Testis (tissue), 3 donors: Measurements from ENCODE around the gene STK33. TPM values are rescaled to one million over a fixed set of nuclear protein-coding genes. Genes with fewer than 3 reads are reported as not detected.
A peak's percentile ranks its signal among the peaks of the same experiment; 100 is the strongest.

Experiments used
- DNase-seq: peaks from one replicate; pipeline ENCODE4 v3.0.0-alpha.2; 2019
- H3K27ac ChIP-seq, 2 donors: fragments of 200-600 bp; sonication (generic); one replicate each; pipeline ENCODE4 v1.5.1; 2019
- H3K27me3 ChIP-seq: fragments of 200-600 bp; sonication (generic); one replicate; pipeline ENCODE4 v1.5.1; 2019
- H3K36me3 ChIP-seq: fragments of 200-600 bp; sonication (generic); one replicate; pipeline ENCODE4 v1.5.1; 2017; ENCODE audit warnings: low read depth; ENCODE audit errors: missing control alignments
- H3K4me1 ChIP-seq: fragments of 200-600 bp; sonication (generic); one replicate; pipeline ENCODE4 v1.5.1; 2019
- H3K4me3 ChIP-seq, 2 donors: fragments of 200-600 bp; sonication (generic); one replicate each; pipeline ENCODE4 v1.5.1; 2017 to 2019
- H3K9me3 ChIP-seq: fragments of 200-600 bp; sonication (generic); one replicate; pipeline ENCODE4 v1.5.1; 2017
- POLR2A ChIP-seq: fragments of 450-650 bp; IDR thresholded peaks from one replicate; pipeline ENCODE4 v1.6.1; 2017; ENCODE audit warnings: antibody characterized with exemption, mild to moderate bottlenecking, moderate library complexity
- WGBS, 2 donors: methylation state at CpG; one replicate each; pipeline ENCODE4 v1.1.5; 2018; 5-methylcytosine and 5-hydroxymethylcytosine counted together
- intact Hi-C: fragments of 100-400 bp; cut with DNase I; formaldehyde crosslinking; loops from one replicate; pipeline ENCODE4 v1.15.1; 2023; ENCODE audit warnings: low total_unique reads
- polyA plus RNA-seq: library from polyadenylated mRNA; stranded (reverse); fragments of 350-450 nt; fragmentation: Illumina TruSeq; extraction: RNeasy Lipid Tissue Mini Kit (QIAGEN cat#74804); gene quantifications from one replicate; pipeline ENCODE4 v1.2.3, GENCODE V29; 2014; ENCODE audit warnings: low read depth, low replicate concordance; ENCODE audit not compliant: insufficient read depth
- total RNA-seq, 2 donors: library from RNA; depleted of rRNA; stranded (reverse); fragments of >200 nt; gene quantifications; one replicate each; pipeline ENCODE4 v1.2.3, GENCODE V29; 2016
- TF ChIP-seq, protein P1 (sequence below), 3 experiments: fragments of 450-650 bp in 2 of 3; fragments of 200-600 bp in 1 of 3; sonication (generic) in 1 of 3; IDR thresholded peaks; one replicate each; pipeline ENCODE4 v1.5.1; 2016 to 2019; ENCODE audit warnings: antibody characterized with exemption in 3 of 3, mild to moderate bottlenecking in 2 of 3, moderate library complexity in 1 of 3

Gene STK33
- total and polyA plus RNA-seq, 3 donors from 2014 or later = 36.6 to 101 (median 49.9) TPM

GRCh38 chr11:8639655-8640054, 45.6 kb upstream of the STK33 start:
- intact Hi-C loops = no loop called here
- no peaks in the 10 kb centered on the region for H3K4me1 ChIP-seq
- DNase-seq = no peak
- H3K27ac ChIP-seq = no peak overlapping the region
- WGBS, 2 donors = 61 to 86% methylated on average over 3 of the region's 3 CpGs
- no peaks in the 10 kb centered on the region for H3K36me3 ChIP-seq
- no peak overlapping the region for H3K4me3 ChIP-seq
- H3K9me3 ChIP-seq = no peaks in the 10 kb centered on the region
- no peaks in the 10 kb centered on the region for H3K27me3 ChIP-seq
- TF ChIP-seq, protein P1, sequence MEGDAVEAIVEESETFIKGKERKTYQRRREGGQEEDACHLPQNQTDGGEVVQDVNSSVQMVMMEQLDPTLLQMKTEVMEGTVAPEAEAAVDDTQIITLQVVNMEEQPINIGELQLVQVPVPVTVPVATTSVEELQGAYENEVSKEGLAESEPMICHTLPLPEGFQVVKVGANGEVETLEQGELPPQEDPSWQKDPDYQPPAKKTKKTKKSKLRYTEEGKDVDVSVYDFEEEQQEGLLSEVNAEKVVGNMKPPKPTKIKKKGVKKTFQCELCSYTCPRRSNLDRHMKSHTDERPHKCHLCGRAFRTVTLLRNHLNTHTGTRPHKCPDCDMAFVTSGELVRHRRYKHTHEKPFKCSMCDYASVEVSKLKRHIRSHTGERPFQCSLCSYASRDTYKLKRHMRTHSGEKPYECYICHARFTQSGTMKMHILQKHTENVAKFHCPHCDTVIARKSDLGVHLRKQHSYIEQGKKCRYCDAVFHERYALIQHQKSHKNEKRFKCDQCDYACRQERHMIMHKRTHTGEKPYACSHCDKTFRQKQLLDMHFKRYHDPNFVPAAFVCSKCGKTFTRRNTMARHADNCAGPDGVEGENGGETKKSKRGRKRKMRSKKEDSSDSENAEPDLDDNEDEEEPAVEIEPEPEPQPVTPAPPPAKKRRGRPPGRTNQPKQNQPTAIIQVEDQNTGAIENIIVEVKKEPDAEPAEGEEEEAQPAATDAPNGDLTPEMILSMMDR (IDR thresholded peaks at IDR 0.05) = no peak
- TF ChIP-seq POLR2A = no peak

GRCh38 chr11:8638300-8638699, 44.3 kb upstream of the STK33 start:
- Histone ChIP-seq H3K27me3 (no peaks in the 10 kb centered on the region), H3K4me1 (no peaks in the 10 kb centered on the region), H3K9me3 (no peaks in the 10 kb centered on the region), H3K27ac (no peak overlapping the region), H3K4me3 (no peak overlapping the region), H3K36me3 (no peaks in the 10 kb centered on the region)
- intact Hi-C loops = no loop called here
- no peak for DNase-seq
- WGBS, 2 donors = 85 to 90% methylated on average over 5 of the region's 5 CpGs
- TF ChIP-seq, protein P1 (IDR thresholded peaks at IDR 0.05) = no peak
- no peak for TF ChIP-seq POLR2A

DNA sequence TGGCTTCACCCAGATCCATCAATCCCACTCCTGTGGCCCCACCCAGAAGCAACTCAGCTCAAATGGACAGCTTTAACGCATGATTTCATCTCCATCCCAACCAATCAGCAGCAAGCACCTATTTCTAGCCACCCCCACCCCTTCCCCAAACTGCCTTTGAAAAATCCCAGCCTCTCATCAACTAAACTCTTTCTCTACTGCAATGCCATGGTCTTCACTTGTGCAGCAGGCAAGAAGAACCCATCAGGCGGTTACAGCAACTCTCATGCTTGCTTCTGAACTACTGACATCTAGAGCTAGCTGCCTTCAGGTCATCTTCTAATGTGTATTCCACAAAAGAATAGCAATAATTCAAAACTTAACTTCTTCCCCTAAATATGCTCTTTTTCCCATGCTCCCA, 42.1 kb upstream of the STK33 start:
- no peaks in the 10 kb centered on the region for H3K27me3 ChIP-seq
- H3K4me1 ChIP-seq = no peaks in the 10 kb centered on the region
- 92 to 100% methylated on average over 2 of the region's 2 CpGs for WGBS, 2 donors
- intact Hi-C loops = no loop called here
- H3K36me3 ChIP-seq = no peaks in the 10 kb centered on the region
- no peak overlapping the region for H3K4me3 ChIP-seq
- DNase-seq = no peak
- H3K27ac ChIP-seq = no peak overlapping the region
- H3K9me3 ChIP-seq = no peaks in the 10 kb centered on the region
- no peak for TF ChIP-seq POLR2A
- TF ChIP-seq, protein P1 (IDR thresholded peaks at IDR 0.05) = no peak

DNA sequence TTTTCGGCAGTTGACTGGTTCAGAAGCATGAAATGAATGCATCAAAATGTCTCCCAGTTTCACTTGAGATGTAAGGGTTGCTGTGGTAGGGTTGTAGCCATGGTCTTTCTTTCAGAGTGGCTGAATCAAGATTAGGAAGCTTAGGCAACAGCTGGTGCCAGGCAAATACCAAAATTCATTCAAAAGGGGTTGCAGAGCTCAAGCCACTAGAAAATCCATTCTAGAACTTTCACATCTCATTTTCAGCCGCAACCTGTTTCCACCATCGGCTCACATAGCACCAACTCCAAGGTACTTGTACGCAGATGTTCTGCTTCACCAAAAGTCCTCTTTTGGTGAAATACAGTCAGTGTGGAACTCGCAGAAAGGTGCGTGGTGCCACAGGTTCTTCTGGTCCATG, 40.5 kb upstream of the STK33 start:
- WGBS, 2 donors = 85 to 95% methylated on average over 6 of the region's 6 CpGs
- intact Hi-C loops = no loop called here
- no peak for TF ChIP-seq POLR2A
- TF ChIP-seq, protein P1 (IDR thresholded peaks at IDR 0.05) = no peak
- no peaks in the 10 kb centered on the region for H3K27me3 ChIP-seq
- no peak for DNase-seq
- H3K27ac ChIP-seq = no peak overlapping the region
- H3K4me3 ChIP-seq = no peak overlapping the region
- no peaks in the 10 kb centered on the region for H3K4me1 ChIP-seq
- no peaks in the 10 kb centered on the region for H3K36me3 ChIP-seq
- H3K9me3 ChIP-seq = no peaks in the 10 kb centered on the region

GRCh38 chr11:8631395-8632118, 37.5 kb upstream of the STK33 start:
- Histone ChIP-seq H3K4me3 (no peak overlapping the region), H3K36me3 (no peaks in the 10 kb centered on the region), H3K4me1 (no peaks in the 10 kb centered on the region), H3K9me3 (no peaks in the 10 kb centered on the region), H3K27ac (no peak overlapping the region), H3K27me3 (no peaks in the 10 kb centered on the region)
- TF ChIP-seq, protein P1 (IDR thresholded peaks at IDR 0.05) = no peak
- WGBS, 2 donors = 72 to 75% methylated on average over 6 of the region's 6 CpGs
- DNase-seq = peak; percentile 57
- intact Hi-C loops = no loop called here
